WTC11 (cell line): ENCODE data around the gene EVI5L. TPM values are rescaled to one million over a fixed set of nuclear protein-coding genes. Genes with fewer than 3 reads are reported as not detected.

Source experiments
- ATAC-seq: fragments of 200-7000 bp; cut with Tn5 transposase; 2 replicates; pipeline ENCODE4 v1.10.0; 2021; ENCODE audit warnings: mild to moderate bottlenecking, moderate library complexity
- CTCF ChIA-PET: fragments of 300-600 bp; sonication (Branson Sonifier 250); formaldehyde crosslinking; loops from one replicate; lab custom pipeline; 2021; ENCODE audit warnings: antibody characterized with exemption; lab: Charles Lee
- POLR2A ChIA-PET: fragments of 350-600 bp; sonication (Branson Sonifier 250); formaldehyde crosslinking; loops from one replicate; lab custom pipeline; 2021; ENCODE audit warnings: antibody characterized with exemption; lab: Charles Lee
- DNase-seq: peaks from one replicate; pipeline ENCODE4 v3.0.0; 2021; ENCODE audit warnings: low spot score
- H3K27ac Mint-ChIP-seq: 2 replicates; pipeline ENCODE4 v1.8.0; 2021; ENCODE audit warnings: mixed read lengths
- H3K27me3 Mint-ChIP-seq: 2 replicates; pipeline ENCODE4 v1.8.0; 2021; ENCODE audit warnings: low read depth, mild to moderate bottlenecking, moderate library complexity, mixed read lengths
- H3K36me3 Mint-ChIP-seq: 2 replicates; pipeline ENCODE4 v1.8.0; 2021; ENCODE audit warnings: mixed read lengths
- H3K4me1 Mint-ChIP-seq: 2 replicates; pipeline ENCODE4 v1.8.0; 2022; ENCODE audit warnings: mixed read lengths
- H3K4me3 Mint-ChIP-seq: 2 replicates; pipeline ENCODE4 v1.8.0; 2021; ENCODE audit warnings: mild to moderate bottlenecking, moderate library complexity, mixed read lengths
- H3K9me3 Mint-ChIP-seq: 2 replicates; pipeline ENCODE4 v1.8.0; 2021; ENCODE audit warnings: mixed read lengths
- ESRRA ChIP-seq: sonication (generic); formaldehyde crosslinking; IDR thresholded peaks from 2 replicates; pipeline ENCODE4 v1.8.1; 2022; ENCODE audit warnings: mild to moderate bottlenecking, missing genetic modification reagents, borderline replicate concordance
- ETV6 ChIP-seq: sonication (generic); formaldehyde crosslinking; IDR thresholded peaks from 2 replicates; pipeline ENCODE4 v1.8.1; 2022; ENCODE audit warnings: mild to moderate bottlenecking, missing genetic modification reagents
- FOXP1 ChIP-seq: sonication (generic); formaldehyde crosslinking; IDR thresholded peaks from 2 replicates; pipeline ENCODE4 v1.8.0; 2022; ENCODE audit warnings: missing genetic modification reagents, mild to moderate bottlenecking, moderate library complexity, borderline replicate concordance
- GRHL2 ChIP-seq: fragments of 250-450 bp; sonication (Bioruptor Pico); IDR thresholded peaks from 2 replicates; pipeline ENCODE4 v1.8.0; 2022; ENCODE audit warnings: mild to moderate bottlenecking, moderate library complexity; ENCODE audit not compliant: insufficient replicate concordance, severe bottlenecking
- NR2C2 ChIP-seq: sonication (generic); formaldehyde crosslinking; IDR thresholded peaks from 2 replicates; pipeline ENCODE4 v1.8.0; 2022; ENCODE audit warnings: mild to moderate bottlenecking, missing genetic modification reagents
- SP1 ChIP-seq: sonication (generic); formaldehyde crosslinking; conservative IDR thresholded peaks from 2 replicates; pipeline ENCODE4 v1.8.1; 2022; ENCODE audit warnings: missing genetic modification reagents
- TCF7 ChIP-seq: sonication (generic); formaldehyde crosslinking; IDR thresholded peaks from 2 replicates; pipeline ENCODE4 v1.8.0; 2022; ENCODE audit warnings: mild to moderate bottlenecking, low read depth, missing genetic modification reagents, moderate library complexity
- ZNF219 ChIP-seq: sonication (generic); formaldehyde crosslinking; IDR thresholded peaks from 2 replicates; pipeline ENCODE4 v1.8.0; 2023; ENCODE audit warnings: missing genetic modification reagents, mild to moderate bottlenecking, borderline replicate concordance
- ZNF396 ChIP-seq: fragments of 250-450 bp; sonication (Bioruptor Pico); IDR thresholded peaks from 2 replicates; pipeline ENCODE4 v1.8.0; 2021; ENCODE audit warnings: mild to moderate bottlenecking, moderate library complexity, borderline replicate concordance
- total RNA-seq: library from RNA; stranded (reverse); gene quantifications from 3 replicates; pipeline ENCODE4 v1.2.3, GENCODE V29; 2021
- TF ChIP-seq, protein P1 (sequence below): fragments of 250-450 bp; sonication (Bioruptor Pico); IDR thresholded peaks from 2 replicates; pipeline ENCODE4 v2.1.2; 2022; ENCODE audit warnings: mild to moderate bottlenecking, moderate library complexity
- TF ChIP-seq, protein P2 (sequence below): sonication (generic); formaldehyde crosslinking; conservative IDR thresholded peaks from 2 replicates; pipeline ENCODE4 v1.8.1; 2023; ENCODE audit warnings: mild to moderate bottlenecking, low read depth, missing genetic modification reagents, moderate library complexity
- TF ChIP-seq, protein P3 (sequence below): sonication (generic); formaldehyde crosslinking; IDR thresholded peaks from 2 replicates; pipeline ENCODE4 v1.8.0; 2022; ENCODE audit warnings: mild to moderate bottlenecking, missing genetic modification reagents
- TF ChIP-seq, protein P4 (sequence below): sonication (generic); formaldehyde crosslinking; IDR thresholded peaks from 2 replicates; pipeline ENCODE4 v1.8.0; 2023; ENCODE audit warnings: missing genetic modification reagents, mild to moderate bottlenecking, borderline replicate concordance
- TF ChIP-seq, protein P5 (sequence below): sonication (generic); formaldehyde crosslinking; IDR thresholded peaks from 2 replicates; pipeline ENCODE4 v1.8.0; 2022; ENCODE audit warnings: missing genetic modification reagents
- TF ChIP-seq, protein P6 (sequence below): sonication (generic); formaldehyde crosslinking; IDR thresholded peaks from 2 replicates; pipeline ENCODE4 v1.8.1; 2022; ENCODE audit warnings: low read depth, missing genetic modification reagents, borderline replicate concordance

EVI5L gene
- total RNA-seq, 1 experiment from 2014 or later: 10.5 TPM

DNA sequence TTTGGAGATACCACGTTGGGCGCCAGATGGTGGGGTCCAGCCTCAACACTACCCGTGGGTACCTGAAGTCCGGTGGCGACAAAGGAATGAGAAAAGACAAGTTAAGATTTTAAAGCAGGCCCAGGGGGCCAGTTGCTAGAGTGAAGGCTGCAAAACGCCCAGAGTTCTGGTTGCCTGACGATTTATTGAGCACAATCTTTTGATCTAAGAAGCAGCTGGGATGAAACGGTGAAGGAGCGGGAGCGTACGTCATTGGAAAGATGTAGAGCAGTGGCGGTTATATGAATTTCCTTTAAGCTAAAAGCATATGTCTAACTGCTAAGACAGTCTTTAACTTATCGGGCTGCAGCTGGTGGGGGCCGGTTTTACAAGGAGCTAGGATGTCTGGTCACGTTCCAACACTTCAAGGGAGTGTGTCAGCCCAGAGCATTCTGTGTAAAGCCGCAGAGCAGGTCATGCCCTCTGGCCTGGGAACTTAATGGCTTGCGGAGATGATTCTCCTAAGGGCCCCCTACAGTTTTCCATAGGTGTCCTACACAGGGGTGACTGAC is 28.9 kb upstream of the EVI5L start:
- CTCF ChIA-PET: interaction anchor here (0.8 to 4.8 kb wide), 11 partner anchors 10 to 233 kb away, joined by 3 to 122 read pairs (median 9); partner anchors contain the start of genes CAMSAP3 and TRAPPC5
- no peak for TF ChIP-seq ZNF219 (CRISPR knock-in tag)
- TF ChIP-seq NR2C2: no peak
- no peak for TF ChIP-seq TCF7 (CRISPR knock-in tag)
- no peak for TF ChIP-seq ETV6
- no peak for TF ChIP-seq GRHL2 (CRISPR knock-in tag)
- TF ChIP-seq, protein P1, sequence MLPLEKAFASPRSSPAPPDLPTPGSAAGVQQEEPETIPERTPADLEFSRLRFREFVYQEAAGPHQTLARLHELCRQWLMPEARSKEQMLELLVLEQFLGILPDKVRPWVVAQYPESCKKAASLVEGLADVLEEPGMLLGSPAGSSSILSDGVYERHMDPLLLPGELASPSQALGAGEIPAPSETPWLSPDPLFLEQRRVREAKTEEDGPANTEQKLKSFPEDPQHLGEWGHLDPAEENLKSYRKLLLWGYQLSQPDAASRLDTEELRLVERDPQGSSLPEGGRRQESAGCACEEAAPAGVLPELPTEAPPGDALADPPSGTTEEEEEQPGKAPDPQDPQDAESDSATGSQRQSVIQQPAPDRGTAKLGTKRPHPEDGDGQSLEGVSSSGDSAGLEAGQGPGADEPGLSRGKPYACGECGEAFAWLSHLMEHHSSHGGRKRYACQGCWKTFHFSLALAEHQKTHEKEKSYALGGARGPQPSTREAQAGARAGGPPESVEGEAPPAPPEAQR (CRISPR knock-in tag): no peak
- TF ChIP-seq FOXP1 (CRISPR knock-in tag): no peak
- TF ChIP-seq SP1 (CRISPR knock-in tag): no peak
- TF ChIP-seq, protein P2, sequence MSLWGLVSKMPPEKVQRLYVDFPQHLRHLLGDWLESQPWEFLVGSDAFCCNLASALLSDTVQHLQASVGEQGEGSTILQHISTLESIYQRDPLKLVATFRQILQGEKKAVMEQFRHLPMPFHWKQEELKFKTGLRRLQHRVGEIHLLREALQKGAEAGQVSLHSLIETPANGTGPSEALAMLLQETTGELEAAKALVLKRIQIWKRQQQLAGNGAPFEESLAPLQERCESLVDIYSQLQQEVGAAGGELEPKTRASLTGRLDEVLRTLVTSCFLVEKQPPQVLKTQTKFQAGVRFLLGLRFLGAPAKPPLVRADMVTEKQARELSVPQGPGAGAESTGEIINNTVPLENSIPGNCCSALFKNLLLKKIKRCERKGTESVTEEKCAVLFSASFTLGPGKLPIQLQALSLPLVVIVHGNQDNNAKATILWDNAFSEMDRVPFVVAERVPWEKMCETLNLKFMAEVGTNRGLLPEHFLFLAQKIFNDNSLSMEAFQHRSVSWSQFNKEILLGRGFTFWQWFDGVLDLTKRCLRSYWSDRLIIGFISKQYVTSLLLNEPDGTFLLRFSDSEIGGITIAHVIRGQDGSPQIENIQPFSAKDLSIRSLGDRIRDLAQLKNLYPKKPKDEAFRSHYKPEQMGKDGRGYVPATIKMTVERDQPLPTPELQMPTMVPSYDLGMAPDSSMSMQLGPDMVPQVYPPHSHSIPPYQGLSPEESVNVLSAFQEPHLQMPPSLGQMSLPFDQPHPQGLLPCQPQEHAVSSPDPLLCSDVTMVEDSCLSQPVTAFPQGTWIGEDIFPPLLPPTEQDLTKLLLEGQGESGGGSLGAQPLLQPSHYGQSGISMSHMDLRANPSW: no peak
- TF ChIP-seq, protein P3, sequence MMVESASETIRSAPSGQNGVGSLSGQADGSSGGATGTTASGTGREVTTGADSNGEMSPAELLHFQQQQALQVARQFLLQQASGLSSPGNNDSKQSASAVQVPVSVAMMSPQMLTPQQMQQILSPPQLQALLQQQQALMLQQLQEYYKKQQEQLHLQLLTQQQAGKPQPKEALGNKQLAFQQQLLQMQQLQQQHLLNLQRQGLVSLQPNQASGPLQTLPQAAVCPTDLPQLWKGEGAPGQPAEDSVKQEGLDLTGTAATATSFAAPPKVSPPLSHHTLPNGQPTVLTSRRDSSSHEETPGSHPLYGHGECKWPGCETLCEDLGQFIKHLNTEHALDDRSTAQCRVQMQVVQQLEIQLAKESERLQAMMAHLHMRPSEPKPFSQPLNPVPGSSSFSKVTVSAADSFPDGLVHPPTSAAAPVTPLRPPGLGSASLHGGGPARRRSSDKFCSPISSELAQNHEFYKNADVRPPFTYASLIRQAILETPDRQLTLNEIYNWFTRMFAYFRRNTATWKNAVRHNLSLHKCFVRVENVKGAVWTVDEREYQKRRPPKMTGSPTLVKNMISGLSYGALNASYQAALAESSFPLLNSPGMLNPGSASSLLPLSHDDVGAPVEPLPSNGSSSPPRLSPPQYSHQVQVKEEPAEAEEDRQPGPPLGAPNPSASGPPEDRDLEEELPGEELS: no peak
- TF ChIP-seq, all 79 proteins: peak for 0
- Mint-ChIP-seq H3K27ac (no peak overlapping the region), H3K9me3 (peaks cover 18% of the 10 kb centered on the region), H3K27me3 (peaks cover 44% of the 10 kb centered on the region), H3K4me1 (peaks cover 21% of the 10 kb centered on the region), H3K36me3 (peaks cover 23% of the 10 kb centered on the region), H3K4me3 (no peak overlapping the region)
- DNase-seq: no peak
- POLR2A ChIA-PET: no interaction called here
- ATAC-seq: no peak

DNA sequence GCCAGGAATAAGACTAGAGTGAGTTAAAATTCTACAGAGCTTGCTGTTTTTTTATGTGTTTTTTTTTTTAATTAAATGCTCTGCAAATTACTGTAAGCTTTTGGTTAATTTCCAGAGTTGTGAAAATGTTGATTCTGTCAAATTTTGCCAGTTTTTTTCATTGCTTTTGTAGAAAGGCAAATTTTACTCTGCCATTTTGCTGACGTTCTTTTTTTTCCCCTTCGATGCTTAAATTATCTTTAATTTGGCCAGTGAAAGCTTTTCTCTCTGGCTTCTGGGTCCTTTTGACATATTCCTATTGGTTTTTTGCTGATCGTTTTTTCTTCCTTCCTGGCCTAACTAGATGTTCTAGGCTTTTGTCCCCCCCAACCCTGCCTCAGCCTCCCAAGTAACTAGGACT is 23.8 kb upstream of the EVI5L start:
- Mint-ChIP-seq H3K36me3 (peaks cover 18% of the 10 kb centered on the region), H3K4me3 (no peak overlapping the region), H3K27ac (no peak overlapping the region), H3K9me3 (peaks cover 21% of the 10 kb centered on the region), H3K27me3 (peaks cover 40% of the 10 kb centered on the region), H3K4me1 (no peaks in the 10 kb centered on the region)
- ChIA-PET CTCF (interaction anchor here (3.0 kb wide), 1 partner anchor 125 kb away, joined by 18 read pairs; the partner anchor contains the start of gene TRAPPC5), POLR2A (no interaction called here)
- ATAC-seq (no peak), DNase-seq (no peak)
- TF ChIP-seq, protein P4, sequence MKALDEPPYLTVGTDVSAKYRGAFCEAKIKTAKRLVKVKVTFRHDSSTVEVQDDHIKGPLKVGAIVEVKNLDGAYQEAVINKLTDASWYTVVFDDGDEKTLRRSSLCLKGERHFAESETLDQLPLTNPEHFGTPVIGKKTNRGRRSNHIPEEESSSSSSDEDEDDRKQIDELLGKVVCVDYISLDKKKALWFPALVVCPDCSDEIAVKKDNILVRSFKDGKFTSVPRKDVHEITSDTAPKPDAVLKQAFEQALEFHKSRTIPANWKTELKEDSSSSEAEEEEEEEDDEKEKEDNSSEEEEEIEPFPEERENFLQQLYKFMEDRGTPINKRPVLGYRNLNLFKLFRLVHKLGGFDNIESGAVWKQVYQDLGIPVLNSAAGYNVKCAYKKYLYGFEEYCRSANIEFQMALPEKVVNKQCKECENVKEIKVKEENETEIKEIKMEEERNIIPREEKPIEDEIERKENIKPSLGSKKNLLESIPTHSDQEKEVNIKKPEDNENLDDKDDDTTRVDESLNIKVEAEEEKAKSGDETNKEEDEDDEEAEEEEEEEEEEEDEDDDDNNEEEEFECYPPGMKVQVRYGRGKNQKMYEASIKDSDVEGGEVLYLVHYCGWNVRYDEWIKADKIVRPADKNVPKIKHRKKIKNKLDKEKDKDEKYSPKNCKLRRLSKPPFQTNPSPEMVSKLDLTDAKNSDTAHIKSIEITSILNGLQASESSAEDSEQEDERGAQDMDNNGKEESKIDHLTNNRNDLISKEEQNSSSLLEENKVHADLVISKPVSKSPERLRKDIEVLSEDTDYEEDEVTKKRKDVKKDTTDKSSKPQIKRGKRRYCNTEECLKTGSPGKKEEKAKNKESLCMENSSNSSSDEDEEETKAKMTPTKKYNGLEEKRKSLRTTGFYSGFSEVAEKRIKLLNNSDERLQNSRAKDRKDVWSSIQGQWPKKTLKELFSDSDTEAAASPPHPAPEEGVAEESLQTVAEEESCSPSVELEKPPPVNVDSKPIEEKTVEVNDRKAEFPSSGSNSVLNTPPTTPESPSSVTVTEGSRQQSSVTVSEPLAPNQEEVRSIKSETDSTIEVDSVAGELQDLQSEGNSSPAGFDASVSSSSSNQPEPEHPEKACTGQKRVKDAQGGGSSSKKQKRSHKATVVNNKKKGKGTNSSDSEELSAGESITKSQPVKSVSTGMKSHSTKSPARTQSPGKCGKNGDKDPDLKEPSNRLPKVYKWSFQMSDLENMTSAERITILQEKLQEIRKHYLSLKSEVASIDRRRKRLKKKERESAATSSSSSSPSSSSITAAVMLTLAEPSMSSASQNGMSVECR (CRISPR knock-in tag): no peak
- TF ChIP-seq, protein P5, sequence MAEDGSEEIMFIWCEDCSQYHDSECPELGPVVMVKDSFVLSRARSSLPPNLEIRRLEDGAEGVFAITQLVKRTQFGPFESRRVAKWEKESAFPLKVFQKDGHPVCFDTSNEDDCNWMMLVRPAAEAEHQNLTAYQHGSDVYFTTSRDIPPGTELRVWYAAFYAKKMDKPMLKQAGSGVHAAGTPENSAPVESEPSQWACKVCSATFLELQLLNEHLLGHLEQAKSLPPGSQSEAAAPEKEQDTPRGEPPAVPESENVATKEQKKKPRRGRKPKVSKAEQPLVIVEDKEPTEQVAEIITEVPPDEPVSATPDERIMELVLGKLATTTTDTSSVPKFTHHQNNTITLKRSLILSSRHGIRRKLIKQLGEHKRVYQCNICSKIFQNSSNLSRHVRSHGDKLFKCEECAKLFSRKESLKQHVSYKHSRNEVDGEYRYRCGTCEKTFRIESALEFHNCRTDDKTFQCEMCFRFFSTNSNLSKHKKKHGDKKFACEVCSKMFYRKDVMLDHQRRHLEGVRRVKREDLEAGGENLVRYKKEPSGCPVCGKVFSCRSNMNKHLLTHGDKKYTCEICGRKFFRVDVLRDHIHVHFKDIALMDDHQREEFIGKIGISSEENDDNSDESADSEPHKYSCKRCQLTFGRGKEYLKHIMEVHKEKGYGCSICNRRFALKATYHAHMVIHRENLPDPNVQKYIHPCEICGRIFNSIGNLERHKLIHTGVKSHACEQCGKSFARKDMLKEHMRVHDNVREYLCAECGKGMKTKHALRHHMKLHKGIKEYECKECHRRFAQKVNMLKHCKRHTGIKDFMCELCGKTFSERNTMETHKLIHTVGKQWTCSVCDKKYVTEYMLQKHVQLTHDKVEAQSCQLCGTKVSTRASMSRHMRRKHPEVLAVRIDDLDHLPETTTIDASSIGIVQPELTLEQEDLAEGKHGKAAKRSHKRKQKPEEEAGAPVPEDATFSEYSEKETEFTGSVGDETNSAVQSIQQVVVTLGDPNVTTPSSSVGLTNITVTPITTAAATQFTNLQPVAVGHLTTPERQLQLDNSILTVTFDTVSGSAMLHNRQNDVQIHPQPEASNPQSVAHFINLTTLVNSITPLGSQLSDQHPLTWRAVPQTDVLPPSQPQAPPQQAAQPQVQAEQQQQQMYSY (CRISPR knock-in tag): no peak
- TF ChIP-seq ESRRA (CRISPR knock-in tag): no peak
- TF ChIP-seq, protein P2: no peak
- TF ChIP-seq ZNF396: no peak
- TF ChIP-seq, protein P6, sequence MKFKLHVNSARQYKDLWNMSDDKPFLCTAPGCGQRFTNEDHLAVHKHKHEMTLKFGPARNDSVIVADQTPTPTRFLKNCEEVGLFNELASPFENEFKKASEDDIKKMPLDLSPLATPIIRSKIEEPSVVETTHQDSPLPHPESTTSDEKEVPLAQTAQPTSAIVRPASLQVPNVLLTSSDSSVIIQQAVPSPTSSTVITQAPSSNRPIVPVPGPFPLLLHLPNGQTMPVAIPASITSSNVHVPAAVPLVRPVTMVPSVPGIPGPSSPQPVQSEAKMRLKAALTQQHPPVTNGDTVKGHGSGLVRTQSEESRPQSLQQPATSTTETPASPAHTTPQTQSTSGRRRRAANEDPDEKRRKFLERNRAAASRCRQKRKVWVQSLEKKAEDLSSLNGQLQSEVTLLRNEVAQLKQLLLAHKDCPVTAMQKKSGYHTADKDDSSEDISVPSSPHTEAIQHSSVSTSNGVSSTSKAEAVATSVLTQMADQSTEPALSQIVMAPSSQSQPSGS: no peak
